T1000 (cell line): ENCODE measurements around the gene SGCG.

Source experiments
- DNase-seq: peaks from one replicate; lab custom pipeline; 2025; ENCODE audit warnings: mixed read lengths; lab: John Stamatoyannopoulos, UW

SGCG gene

DNA sequence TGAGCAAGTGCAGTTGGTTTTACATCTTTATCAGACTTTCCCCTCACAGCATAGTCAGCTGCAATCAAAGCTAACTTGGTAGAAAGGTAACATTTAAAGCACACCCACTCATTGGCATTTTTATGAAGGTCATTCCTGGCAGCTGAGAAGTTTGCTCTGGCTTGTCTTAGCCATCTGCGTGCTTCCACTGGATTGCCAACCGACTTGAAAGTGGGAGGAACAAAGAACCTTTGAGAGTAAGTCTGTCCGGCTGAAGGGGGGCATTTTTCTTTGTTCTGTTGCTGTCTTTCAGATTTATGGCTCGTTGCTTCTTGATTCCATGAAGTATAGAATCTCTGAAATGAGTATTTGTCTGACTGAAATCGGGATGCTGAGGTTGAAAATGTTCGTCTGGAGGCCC is 149.6 kb downstream of the SGCG start:
- DNase-seq = no peak

DNA sequence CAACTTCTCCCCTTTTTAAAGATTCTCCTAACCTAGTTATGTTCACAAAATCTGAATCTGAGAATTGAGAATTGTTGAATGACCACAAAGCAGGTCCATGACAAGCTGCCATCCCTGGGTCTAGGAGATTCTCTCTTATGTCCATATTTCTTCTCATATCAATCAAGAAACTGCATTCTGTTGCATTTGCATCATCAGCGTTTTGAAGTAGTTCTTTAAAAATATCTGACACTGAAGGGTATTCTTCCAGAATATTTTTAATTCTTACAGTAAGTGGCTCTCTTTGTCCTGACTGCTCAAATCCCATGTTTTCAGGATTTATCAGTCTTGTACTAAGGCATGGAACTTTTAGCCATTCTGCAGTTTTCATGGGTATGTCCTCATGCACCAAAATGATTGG is 158.4 kb downstream of the SGCG start:
- DNase-seq = no peak

DNA sequence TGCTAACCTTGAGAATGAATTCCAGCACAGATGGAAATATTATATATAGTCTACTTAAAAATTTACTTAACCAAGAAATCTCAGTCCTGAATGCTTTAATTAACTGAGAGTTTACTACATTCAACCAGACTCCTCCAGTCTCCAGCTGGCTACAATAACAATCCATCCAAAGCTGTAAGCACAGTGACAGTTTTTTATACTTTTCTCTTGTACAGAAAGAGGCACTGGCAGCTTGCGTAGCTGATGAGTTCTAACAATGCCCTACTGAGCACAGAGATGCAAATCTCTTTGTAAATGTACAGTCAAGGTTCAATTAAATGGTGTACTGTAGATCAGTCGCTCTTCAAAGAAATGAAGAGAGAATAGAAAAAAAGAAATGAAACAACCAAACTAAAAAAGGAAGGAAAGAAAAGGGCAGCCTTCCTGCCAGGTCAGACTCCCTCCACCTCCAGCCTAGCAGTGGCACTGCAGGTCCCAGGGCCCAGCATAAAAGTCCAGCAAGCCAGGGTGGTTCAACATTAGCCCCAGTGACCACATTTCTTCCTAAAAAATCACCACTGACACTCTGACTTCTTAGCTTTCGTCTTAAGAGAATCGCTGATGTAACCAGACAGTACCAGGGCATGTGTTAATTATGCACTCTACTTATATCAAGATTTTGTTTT is 164.3 kb downstream of the SGCG start:
- DNase-seq = no peak

DNA sequence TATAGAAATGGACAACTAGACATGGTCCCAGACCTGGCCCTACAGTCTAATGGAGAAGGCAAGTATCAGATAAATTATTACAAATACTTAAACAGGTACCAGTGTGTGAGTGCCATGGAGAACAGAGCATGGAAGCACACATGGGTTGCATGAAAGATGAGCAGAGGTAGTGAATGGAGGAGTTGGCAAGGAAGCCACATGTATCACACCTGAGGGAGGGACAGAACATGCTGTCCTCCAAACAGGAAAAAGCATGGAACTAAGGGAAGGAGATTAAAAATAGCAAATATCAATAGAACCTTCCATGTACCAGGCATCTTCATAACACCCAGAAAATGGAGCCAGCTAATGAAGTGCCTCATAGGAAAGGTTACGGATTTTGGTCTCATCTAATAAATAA is 166.8 kb downstream of the SGCG start:
- DNase-seq = no peak

DNA sequence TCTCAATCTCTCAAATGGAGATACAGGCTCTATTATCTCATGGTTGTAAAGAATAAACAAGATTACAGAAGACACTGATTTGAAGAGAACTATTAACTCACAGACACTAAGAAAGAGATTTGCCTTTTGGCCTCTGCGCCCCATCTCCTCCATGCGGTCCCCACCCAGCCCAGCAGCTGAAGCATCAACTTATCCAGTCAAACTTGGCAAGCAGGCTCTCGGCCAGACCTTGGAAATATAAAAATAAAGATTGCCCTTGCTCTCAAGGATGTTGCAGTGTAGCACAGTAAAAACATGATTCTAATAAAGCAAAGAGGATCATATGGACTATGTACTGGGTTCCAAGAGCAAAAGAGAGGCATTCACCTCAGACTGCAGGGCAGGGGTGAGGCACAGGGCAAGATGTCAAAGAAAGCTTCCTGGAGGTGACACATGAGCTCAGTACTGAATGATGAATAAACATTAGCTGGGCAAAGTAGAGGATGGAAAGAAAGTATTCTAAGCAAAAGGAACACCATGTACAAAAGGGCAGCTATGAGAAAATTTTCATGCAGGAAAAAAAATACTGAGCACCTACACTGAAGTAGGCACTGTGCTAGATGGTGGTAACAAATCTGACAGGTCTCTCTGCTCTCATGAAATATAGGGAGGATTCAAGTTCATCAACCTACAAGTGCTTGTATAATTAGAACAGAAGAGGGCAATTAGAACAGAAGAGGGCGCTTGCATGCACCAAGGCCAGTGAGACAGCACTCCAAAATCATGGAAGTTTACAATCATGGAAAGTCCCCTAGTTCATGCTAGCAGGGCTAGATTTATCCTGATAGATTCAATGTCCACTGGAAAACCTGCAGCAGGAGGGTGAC is 167.7 kb downstream of the SGCG start:
- DNase-seq = no peak

DNA sequence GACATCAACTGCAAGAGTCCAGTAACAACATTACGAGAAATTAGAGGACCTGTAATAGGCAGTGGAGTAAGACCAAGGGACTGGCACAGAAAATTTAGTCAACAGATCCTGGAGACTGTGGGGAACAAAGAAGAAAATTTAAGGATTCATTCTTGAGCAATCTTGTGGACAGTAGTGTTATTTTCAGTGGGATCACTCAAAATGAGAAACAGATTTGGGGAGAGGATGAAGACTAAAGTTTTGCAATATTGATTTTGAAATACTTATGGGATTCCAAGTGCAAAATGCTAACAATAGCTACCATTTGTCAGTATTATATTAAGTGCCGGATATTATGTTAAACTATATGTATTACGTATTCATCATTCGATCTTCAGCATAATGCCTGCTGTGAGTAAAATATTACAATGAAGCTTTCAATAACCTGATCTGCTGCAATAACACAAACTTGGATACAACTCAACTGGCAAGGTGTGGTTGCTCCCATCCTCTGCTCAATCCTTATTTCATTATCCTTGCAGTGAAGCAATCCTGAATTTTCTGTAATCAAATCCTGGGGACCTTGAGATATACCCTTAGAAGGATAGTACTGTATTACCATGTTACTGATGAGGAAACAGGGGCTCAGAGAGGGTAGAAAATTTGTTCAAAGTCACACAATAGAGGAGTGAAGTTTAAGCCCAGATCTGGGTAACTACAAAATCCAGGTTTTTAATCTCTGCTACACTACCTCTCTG is 168.6 kb downstream of the SGCG start:
- no peak for DNase-seq

DNA sequence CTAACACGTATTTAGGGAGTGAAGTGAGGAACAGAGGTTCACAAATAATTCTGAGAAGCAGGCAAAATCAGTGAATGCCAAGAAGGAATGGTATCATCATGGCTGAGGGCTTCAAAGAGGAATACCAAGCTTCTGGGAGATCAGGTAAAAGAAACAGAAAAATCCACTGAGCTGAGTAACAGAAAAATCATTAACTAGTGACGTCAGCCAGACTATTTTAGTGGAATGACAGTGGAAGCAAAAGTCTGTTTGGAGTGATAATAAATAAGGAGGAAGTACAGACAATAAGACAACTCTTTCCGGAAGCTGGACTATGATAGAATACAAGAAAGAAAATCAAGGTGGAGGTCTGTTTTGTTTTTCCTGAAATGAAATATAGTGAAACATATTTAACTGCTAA is 169.2 kb downstream of the SGCG start:
- DNase-seq = no peak

DNA sequence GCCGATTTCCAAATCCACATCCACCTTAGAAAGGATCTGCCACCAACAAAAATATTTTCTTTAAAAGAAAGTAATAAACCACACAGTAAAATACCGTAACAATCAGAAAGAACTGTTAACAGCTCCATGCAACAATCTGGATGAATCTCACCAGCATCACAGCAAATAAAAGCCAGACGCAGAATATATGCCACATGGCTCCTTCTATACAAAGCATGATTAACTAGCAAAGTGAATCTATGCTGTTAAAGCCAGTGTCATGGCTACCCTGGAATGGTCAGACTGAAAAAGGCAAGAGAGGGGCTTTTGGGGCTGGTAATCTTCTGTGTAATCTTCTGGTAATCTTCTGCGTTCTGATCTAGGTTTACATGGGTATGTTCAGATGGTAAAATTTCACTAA is 171.4 kb downstream of the SGCG start:
- no peak for DNase-seq

DNA sequence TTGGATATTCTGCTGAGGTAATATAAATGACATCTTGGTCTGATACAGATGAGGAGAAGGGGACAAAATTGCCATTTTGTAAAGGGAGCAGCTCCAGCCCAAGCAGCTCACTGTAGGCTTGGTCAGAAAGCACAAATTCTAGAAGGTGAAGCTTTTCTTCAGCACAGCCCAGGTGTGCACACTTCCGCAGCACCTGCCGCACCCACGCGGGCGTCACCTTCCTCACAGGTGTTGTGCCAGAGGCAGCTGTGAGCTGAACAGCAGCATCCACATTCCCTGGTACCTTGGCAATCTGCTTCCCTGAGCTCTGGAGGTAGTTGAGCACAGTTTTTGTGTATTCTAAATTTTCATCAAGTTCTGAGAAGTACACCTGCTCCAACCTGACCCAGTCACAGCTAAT is 173.7 kb downstream of the SGCG start:
- DNase-seq = no peak

DNA sequence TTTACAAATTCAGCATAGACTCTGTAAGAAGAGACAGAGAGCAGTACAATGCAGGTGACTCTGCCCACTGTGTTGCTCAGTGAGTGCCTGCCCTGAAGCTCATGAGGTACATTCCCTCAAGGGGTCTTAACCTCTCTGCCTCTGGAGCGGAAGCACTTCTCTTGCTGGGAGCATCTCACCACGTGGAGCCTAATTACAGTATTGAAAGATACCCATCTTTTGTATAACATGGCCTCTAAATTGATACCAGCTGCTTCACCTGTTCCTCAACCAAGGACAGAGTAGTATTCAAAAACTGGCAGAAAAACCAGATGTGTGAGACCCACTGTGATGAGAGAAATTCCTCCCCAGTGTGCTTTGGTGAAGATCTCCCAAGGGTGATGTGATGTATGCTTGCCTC is 175.6 kb downstream of the SGCG start:
- no peak for DNase-seq

DNA sequence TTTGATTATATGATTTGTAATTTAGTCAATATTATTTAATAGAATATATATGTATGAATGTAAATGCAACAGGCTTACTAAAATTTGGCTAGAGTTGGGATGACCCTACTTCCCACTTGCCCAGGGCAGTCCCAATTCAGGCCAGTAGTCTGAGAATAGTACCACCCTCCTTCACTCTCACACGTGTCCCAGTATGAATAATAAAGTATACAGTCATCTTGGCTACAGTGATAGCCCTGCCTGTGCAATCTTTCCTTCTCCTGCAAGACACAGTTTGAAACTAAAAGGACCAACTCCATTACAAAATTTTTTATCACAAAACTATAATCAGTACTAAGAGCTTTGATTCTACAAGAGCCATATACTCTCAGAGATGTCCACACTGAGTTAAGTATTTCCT is 176.6 kb downstream of the SGCG start:
- DNase-seq = no peak

DNA sequence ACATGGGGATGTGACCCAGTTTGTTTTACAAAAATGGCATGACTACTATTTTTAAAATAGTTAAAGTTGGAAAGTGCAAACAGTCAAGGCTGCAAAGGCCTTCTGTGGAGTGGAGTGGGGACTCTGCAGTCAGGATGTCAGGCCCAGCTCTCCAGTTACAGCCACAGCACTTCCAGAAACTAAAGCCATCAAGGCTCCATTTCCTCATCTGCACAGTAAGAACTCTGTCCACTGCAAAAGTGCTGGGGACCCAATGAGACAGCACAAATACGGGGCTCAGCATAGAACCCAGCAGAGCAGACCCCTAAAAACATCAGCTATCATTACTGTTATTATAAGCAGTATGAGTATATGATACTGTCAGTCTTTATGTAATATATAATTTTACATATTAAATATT is 179.1 kb downstream of the SGCG start:
- DNase-seq = no peak

DNA sequence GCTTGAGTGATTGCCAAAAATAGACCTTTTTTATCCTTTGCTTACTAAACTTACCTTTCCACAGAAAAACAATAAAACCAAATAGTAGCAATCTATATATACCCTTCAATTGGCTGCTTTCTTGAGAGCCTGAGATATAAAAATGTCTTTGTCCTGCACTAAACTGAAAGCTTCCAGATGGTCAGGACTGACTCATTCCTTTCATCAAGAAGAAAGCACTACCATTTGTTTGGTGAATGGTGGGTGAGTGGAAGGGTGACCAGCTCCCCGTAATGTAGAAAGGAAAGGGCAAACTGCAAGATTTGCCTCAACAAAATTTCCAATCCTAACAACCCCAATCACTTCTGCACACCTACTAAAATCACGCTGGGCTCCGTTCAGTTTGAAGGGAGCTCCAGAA is 184.9 kb downstream of the SGCG start:
- no peak for DNase-seq

DNA sequence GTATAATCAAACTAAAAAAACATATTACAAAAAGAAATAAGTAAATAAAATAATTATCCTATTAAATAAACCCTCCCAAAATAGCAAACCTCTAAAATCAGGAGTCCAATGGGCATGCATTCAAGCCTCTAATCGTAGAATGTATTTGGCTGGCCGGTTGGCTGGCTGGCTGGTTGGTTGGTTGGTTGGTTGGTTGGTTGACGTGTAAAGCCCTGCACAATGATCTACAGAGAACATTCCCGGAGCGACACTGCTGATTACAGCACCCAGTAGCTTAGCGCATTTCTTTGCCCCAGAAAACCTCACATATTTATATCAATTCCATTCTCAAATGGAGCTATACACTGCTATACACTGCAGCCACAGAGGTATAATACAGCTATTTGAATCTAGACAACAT is 187.1 kb downstream of the SGCG start:
- no peak for DNase-seq

DNA sequence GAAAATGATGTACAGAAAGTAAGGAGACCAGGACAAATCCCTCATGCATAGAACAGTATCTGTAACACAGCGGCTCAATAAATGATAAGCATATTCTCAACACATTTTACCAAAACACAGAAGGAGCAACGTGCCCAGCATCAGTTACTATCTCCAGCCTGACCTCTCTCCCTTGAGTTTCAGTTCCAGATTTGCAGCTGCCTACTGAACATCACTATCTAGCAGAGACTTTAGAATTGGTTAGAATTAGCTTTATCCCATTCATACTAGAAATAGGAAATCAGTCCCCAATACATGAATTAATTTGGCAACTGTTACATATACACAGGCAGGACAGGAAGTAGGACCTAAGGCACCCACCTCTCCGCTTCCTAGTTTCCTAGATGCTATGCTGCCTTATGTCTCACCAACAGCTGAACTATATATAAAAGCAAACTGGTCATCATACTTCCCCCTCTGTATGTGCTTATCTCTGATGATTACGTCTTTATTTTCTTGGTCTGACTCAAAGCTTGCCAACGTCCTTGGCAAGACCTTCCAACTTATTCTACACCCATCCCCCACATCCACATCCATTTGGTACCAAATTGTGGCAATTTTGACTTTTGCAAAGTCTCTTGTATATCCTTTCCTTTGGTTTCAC is 191.6 kb downstream of the SGCG start:
- DNase-seq = no peak
